GM23338 (cell line): ENCODE data around the gene JARID2. TPM values are rescaled to one million over a fixed set of nuclear protein-coding genes. Genes with fewer than 3 reads are reported as not detected.

Source experiments
- ATAC-seq: fragments of 200-7000 bp; cut with Tn5 transposase; 3 replicates; pipeline ENCODE4 v1.9.1; 2020
- DNase-seq: peaks from one replicate; pipeline ENCODE4 v3.0.0-alpha.2; 2015; ENCODE audit warnings: low spot score
- H2AFZ ChIP-seq: fragments of 200-600 bp; sonication (generic); 2 replicates; pipeline ENCODE4 v1.8.0; 2016; ENCODE audit warnings: antibody characterized with exemption, mild to moderate bottlenecking, moderate library complexity
- H3F3A ChIP-seq: fragments of 200-600 bp; sonication (generic); replicated peaks from 2 replicates; pipeline ENCODE4 v1.8.0; 2017; ENCODE audit warnings: antibody characterized with exemption, mixed run types, low read depth
- H3K27ac ChIP-seq: fragments of 200-600 bp; sonication (generic); 2 replicates; pipeline ENCODE4 v1.6.1; 2016; ENCODE audit warnings: low read depth
- H3K27me3 ChIP-seq: fragments of 200-600 bp; sonication (generic); 2 replicates; pipeline ENCODE4 v1.8.0; 2016; ENCODE audit warnings: mild to moderate bottlenecking, mixed run types, moderate library complexity; ENCODE audit not compliant: insufficient read depth
- H3K36me3 ChIP-seq: fragments of 200-600 bp; sonication (generic); 2 replicates; pipeline ENCODE4 v1.8.0; 2016; ENCODE audit warnings: mild to moderate bottlenecking; ENCODE audit not compliant: insufficient read depth
- H3K4me1 ChIP-seq: fragments of 200-600 bp; sonication (generic); 2 replicates; pipeline ENCODE4 v1.8.0; 2016; ENCODE audit warnings: mild to moderate bottlenecking, moderate library complexity; ENCODE audit not compliant: insufficient read depth
- H3K4me2 ChIP-seq: fragments of 200-600 bp; sonication (generic); 2 replicates; pipeline ENCODE4 v1.7.1; 2017; ENCODE audit warnings: mixed run types
- H3K4me3 ChIP-seq: fragments of 200-600 bp; sonication (generic); 2 replicates; pipeline ENCODE4 v1.6.1; 2016; ENCODE audit warnings: mixed run types
- H3K79me2 ChIP-seq: fragments of 200-600 bp; sonication (generic); replicated peaks from 2 replicates; pipeline ENCODE4 v1.8.0; 2017; ENCODE audit warnings: mild to moderate bottlenecking; ENCODE audit not compliant: insufficient read depth
- H3K9me2 ChIP-seq: fragments of 200-600 bp; sonication (generic); 2 replicates; pipeline ENCODE4 v1.8.0; 2017; ENCODE audit not compliant: insufficient read depth
- H4K20me1 ChIP-seq: fragments of 200-600 bp; sonication (generic); replicated peaks from 2 replicates; pipeline ENCODE4 v1.8.0; 2017; ENCODE audit warnings: mild to moderate bottlenecking; ENCODE audit not compliant: insufficient read depth
- H3K27ac Mint-ChIP-seq: 2 replicates; pipeline ENCODE4 v1.8.0; 2020; ENCODE audit warnings: inconsistent platforms, mild to moderate bottlenecking, moderate library complexity, mixed read lengths
- H3K27me3 Mint-ChIP-seq: 3 replicates; pipeline ENCODE4 v1.8.0; 2022; ENCODE audit warnings: low read depth, mild to moderate bottlenecking, moderate library complexity, mixed read lengths, inconsistent platforms; ENCODE audit not compliant: insufficient read depth, poor library complexity
- H3K36me3 Mint-ChIP-seq: 3 replicates; pipeline ENCODE4 v1.8.0; 2021; ENCODE audit warnings: low read depth, mild to moderate bottlenecking, inconsistent platforms, moderate library complexity, mixed read lengths
- H3K4me1 Mint-ChIP-seq: 3 replicates; pipeline ENCODE4 v1.8.0; 2020; ENCODE audit warnings: mild to moderate bottlenecking, inconsistent platforms, mixed read lengths
- H3K4me3 Mint-ChIP-seq: 3 replicates; pipeline ENCODE4 v1.8.0; 2021; ENCODE audit warnings: moderate library complexity, mild to moderate bottlenecking, inconsistent platforms, mixed read lengths
- H3K9me3 Mint-ChIP-seq: 3 replicates; pipeline ENCODE4 v1.8.0; 2020; ENCODE audit warnings: moderate library complexity, mild to moderate bottlenecking, inconsistent platforms, mixed read lengths
- EZH2 ChIP-seq: fragments of 200-600 bp; sonication (generic); IDR thresholded peaks from one replicate; pipeline ENCODE4 v1.8.0; 2017; ENCODE audit warnings: antibody characterized with exemption, mild to moderate bottlenecking, low read depth; ENCODE audit not compliant: unreplicated experiment
- JUNB ChIP-seq: IDR thresholded peaks from one replicate; pipeline ENCODE4 v1.6.1; 2016; ENCODE audit warnings: antibody characterized with exemption; ENCODE audit not compliant: unreplicated experiment
- STAT1 ChIP-seq: IDR thresholded peaks from one replicate; pipeline ENCODE4 v1.6.1; 2016; ENCODE audit warnings: antibody characterized with exemption; ENCODE audit not compliant: unreplicated experiment
- ZNF331 ChIP-seq: fragments of 250-450 bp; sonication (Bioruptor Pico); IDR thresholded peaks from 2 replicates; pipeline ENCODE4 v1.5.0; 2020; ENCODE audit warnings: low read depth, mild to moderate bottlenecking, moderate library complexity
- polyA plus RNA-seq: library from polyadenylated mRNA; unstranded; fragments of >200 nt; fragmentation: Nextera tagmentation; extraction: Ambion mirVana; gene quantifications from 2 replicates; pipeline ENCODE4 v1.2.1, GENCODE V29; 2016
- total RNA-seq: library from RNA; depleted of rRNA; stranded (reverse); fragments of >200 nt; shearing (Covaris generic); gene quantifications from 2 replicates; pipeline ENCODE4 v1.2.3, GENCODE V29; 2014
- TF ChIP-seq, protein P1 (sequence below): fragments of 250-450 bp; sonication (Bioruptor Pico); IDR thresholded peaks from 2 replicates; pipeline ENCODE4 v1.5.0; 2020; ENCODE audit warnings: mild to moderate bottlenecking, moderate library complexity
- TF ChIP-seq, protein P2 (sequence below): IDR thresholded peaks from 2 replicates; pipeline ENCODE4 v1.6.1; 2016; ENCODE audit warnings: antibody characterized with exemption

Gene JARID2
- total and polyA plus RNA-seq, 2 experiments from 2014 or later: 92.8 to 196 TPM

DNA sequence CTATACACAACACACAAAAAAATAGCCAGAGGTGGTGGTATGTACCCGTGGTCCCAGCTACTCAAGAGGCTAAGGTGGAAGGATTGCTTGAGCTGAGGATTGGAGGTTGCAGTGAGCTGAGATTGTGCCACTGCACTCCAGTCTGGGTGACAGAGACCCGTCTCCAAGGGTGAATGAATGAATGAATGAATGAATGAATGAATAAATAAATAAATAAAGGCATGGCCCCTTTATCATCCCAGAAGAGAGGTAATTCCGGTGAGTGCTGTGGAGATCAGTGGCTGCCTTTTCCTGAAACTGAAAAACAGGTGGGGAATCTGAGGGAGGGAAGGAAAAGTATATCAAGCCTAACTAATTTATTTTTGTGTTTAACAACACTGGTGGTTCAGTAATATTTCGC lies 90.0 kb downstream of the JARID2 start:
- H3K4me3 Mint-ChIP-seq: peak overlapping the region; percentile 20; the same call in 2 of the 3 replicates
- no peak overlapping the region for H3K27ac Mint-ChIP-seq
- peaks cover 7% of the 10 kb centered on the region; the same call in 2 of the 3 replicates for H3K36me3 Mint-ChIP-seq
- Histone ChIP-seq H2AFZ (no peak overlapping the region), H4K20me1 (peaks cover 96% of the 10 kb centered on the region), H3F3A (peaks cover 33% of the 10 kb centered on the region), H3K9me2 (no peaks in the 10 kb centered on the region), H3K27me3 (no peaks in the 10 kb centered on the region), H3K4me2 (peak overlapping the region; percentile 47), H3K4me1 (peaks cover 97% of the 10 kb centered on the region), H3K79me2 (peaks cover 100% of the 10 kb centered on the region), H3K27ac (no peak overlapping the region), H3K4me3 (no peak overlapping the region), H3K36me3 (no peaks in the 10 kb centered on the region)
- DNase-seq (no peak), ATAC-seq (no peak)
- peaks cover 86% of the 10 kb centered on the region for H3K4me1 Mint-ChIP-seq
- H3K9me3 Mint-ChIP-seq: no peaks in the 10 kb centered on the region; the same call in 2 of the 3 replicates
- H3K27me3 Mint-ChIP-seq: peaks cover 26% of the 10 kb centered on the region
- TF ChIP-seq STAT1 (no peak), ZNF331 (CRISPR knock-in tag) (no peak), EZH2 (no peak), JUNB (no peak)
- TF ChIP-seq, protein P1, sequence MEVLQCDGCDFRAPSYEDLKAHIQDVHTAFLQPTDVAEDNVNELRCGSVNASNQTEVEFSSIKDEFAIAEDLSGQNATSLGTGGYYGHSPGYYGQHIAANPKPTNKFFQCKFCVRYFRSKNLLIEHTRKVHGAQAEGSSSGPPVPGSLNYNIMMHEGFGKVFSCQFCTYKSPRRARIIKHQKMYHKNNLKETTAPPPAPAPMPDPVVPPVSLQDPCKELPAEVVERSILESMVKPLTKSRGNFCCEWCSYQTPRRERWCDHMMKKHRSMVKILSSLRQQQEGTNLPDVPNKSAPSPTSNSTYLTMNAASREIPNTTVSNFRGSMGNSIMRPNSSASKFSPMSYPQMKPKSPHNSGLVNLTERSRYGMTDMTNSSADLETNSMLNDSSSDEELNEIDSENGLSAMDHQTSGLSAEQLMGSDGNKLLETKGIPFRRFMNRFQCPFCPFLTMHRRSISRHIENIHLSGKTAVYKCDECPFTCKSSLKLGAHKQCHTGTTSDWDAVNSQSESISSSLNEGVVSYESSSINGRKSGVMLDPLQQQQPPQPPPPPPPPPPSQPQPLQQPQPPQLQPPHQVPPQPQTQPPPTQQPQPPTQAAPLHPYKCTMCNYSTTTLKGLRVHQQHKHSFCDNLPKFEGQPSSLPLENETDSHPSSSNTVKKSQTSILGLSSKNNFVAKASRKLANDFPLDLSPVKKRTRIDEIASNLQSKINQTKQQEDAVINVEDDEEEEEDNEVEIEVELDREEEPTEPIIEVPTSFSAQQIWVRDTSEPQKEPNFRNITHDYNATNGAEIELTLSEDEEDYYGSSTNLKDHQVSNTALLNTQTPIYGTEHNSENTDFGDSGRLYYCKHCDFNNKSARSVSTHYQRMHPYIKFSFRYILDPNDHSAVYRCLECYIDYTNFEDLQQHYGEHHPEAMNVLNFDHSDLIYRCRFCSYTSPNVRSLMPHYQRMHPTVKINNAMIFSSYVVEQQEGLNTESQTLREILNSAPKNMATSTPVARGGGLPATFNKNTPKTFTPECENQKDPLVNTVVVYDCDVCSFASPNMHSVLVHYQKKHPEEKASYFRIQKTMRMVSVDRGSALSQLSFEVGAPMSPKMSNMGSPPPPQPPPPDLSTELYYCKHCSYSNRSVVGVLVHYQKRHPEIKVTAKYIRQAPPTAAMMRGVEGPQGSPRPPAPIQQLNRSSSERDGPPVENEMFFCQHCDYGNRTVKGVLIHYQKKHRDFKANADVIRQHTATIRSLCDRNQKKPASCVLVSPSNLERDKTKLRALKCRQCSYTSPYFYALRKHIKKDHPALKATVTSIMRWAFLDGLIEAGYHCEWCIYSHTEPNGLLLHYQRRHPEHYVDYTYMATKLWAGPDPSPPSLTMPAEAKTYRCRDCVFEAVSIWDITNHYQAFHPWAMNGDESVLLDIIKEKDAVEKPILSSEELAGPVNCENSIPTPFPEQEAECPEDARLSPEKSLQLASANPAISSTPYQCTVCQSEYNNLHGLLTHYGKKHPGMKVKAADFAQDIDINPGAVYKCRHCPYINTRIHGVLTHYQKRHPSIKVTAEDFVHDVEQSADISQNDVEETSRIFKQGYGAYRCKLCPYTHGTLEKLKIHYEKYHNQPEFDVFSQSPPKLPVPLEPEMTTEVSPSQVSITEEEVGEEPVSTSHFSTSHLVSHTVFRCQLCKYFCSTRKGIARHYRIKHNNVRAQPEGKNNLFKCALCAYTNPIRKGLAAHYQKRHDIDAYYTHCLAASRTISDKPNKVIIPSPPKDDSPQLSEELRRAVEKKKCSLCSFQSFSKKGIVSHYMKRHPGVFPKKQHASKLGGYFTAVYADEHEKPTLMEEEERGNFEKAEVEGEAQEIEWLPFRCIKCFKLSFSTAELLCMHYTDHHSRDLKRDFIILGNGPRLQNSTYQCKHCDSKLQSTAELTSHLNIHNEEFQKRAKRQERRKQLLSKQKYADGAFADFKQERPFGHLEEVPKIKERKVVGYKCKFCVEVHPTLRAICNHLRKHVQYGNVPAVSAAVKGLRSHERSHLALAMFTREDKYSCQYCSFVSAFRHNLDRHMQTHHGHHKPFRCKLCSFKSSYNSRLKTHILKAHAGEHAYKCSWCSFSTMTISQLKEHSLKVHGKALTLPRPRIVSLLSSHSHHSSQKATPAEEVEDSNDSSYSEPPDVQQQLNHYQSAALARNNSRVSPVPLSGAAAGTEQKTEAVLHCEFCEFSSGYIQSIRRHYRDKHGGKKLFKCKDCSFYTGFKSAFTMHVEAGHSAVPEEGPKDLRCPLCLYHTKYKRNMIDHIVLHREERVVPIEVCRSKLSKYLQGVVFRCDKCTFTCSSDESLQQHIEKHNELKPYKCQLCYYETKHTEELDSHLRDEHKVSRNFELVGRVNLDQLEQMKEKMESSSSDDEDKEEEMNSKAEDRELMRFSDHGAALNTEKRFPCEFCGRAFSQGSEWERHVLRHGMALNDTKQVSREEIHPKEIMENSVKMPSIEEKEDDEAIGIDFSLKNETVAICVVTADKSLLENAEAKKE (CRISPR knock-in tag): no peak
- TF ChIP-seq, protein P2, sequence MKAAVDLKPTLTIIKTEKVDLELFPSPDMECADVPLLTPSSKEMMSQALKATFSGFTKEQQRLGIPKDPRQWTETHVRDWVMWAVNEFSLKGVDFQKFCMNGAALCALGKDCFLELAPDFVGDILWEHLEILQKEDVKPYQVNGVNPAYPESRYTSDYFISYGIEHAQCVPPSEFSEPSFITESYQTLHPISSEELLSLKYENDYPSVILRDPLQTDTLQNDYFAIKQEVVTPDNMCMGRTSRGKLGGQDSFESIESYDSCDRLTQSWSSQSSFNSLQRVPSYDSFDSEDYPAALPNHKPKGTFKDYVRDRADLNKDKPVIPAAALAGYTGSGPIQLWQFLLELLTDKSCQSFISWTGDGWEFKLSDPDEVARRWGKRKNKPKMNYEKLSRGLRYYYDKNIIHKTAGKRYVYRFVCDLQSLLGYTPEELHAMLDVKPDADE: no peak
